Gastrocnemius medialis (tissue), 4 donors: ENCODE measurements around the gene ECEL1.

Experiments
- CTCF ChIP-seq, 5 experiments: fragments of 450-650 bp in 3 of 5; fragments of 200-600 bp in 2 of 5; sonication (generic) in 2 of 5; IDR thresholded peaks in 4 of 5; conservative IDR thresholded peaks in 1 of 5; 1 replicate in 4 of 5; 2 replicates in 1 of 5; pipeline ENCODE4 v1.5.1; 2016 to 2019; ENCODE audit warnings: antibody characterized with exemption in 5 of 5, mild to moderate bottlenecking in 3 of 5, moderate library complexity in 3 of 5
- POLR2A ChIP-seq, 2 donors: fragments of 450-650 bp; IDR thresholded peaks; one replicate each; pipeline ENCODE4 v1.6.1; 2017; ENCODE audit warnings: antibody characterized with exemption in 2 of 2, mild to moderate bottlenecking in 2 of 2, moderate library complexity in 2 of 2

GRCh38 chr2:232502911-232503808, 15.5 kb upstream of the ECEL1 start:
- no peak for TF ChIP-seq CTCF (IDR thresholded peaks at IDR 0.05 in 4 of 5, conservative IDR thresholded peaks at IDR 0.05 in 1 of 5)
- no peak for TF ChIP-seq POLR2A (IDR thresholded peaks at IDR 0.05)
